Erythroblast (primary cell): Measurements from ENCODE around the gene SH3BP2.

Experiments
- GATA1 ChIP-seq: IDR thresholded peaks from 2 replicates; pipeline ENCODE4 v1.6.1; 2011; ENCODE audit warnings: low read depth, mild to moderate bottlenecking, control low read depth, low read length, moderate library complexity
- POLR2A ChIP-seq: IDR thresholded peaks from 2 replicates; pipeline ENCODE4 v1.6.1; 2011; ENCODE audit warnings: mild to moderate bottlenecking, low read length

- no peak for TF ChIP-seq POLR2A
- no peak for TF ChIP-seq GATA1
Measured at GRCh38 chr4:2756691-2757350, 36.1 kb upstream of the SH3BP2 start.
